ENCODE measurements around the gene BCL6B. TPM values are rescaled to one million over a fixed set of nuclear protein-coding genes. Genes with fewer than 3 reads are reported as not detected.

BCL6B gene
- total RNA-seq, 1 donor from 2014 or later: 59.9 TPM

DNA sequence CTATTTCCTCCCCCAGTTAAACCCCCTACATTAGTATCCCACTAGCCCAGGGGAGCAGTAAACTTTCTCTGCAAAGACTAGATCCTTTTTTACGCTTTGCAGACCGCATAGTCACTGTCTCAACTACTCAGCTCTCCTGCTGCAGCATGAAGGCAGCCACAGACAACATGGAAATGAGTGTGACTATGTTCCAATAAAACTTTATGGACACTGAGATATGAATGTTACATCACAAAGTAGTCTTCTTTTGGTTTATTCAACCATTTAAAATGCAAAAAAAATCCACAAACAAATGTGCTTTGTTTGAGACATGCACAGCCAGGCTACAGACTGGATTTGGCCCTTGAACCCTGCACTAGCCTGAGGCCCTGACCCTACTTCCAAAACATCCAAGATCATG, 12.3 kb upstream of the BCL6B start:
- no peak for DNase-seq (ENCODE audit: low read depth in 2 of 2)

DNA sequence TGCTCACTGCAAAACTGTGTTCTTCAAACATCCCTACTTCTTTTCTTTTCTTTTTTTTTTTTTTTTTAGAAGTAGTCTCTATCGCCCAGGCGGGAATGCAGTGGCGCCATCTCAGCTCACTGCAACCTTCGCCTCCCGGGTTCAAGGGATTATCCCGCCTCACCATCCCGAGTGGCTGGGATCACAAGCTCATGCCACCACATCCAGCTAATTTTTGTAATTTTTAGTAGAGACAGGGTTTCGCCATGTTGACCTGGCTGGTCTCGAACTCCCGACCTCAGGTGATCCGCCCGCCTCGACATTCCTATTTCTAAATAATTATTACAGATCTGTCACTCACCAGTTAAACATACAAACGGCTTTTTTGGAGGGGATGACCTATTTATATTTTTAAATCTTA, 11.4 kb upstream of the BCL6B start:
- DNase-seq (ENCODE audit: low read depth in 2 of 2): no peak

- no peak for DNase-seq (ENCODE audit: low read depth in 2 of 2)
Observed at GRCh38 chr17:7011942-7012254, 11.0 kb upstream of the BCL6B start.

DNA sequence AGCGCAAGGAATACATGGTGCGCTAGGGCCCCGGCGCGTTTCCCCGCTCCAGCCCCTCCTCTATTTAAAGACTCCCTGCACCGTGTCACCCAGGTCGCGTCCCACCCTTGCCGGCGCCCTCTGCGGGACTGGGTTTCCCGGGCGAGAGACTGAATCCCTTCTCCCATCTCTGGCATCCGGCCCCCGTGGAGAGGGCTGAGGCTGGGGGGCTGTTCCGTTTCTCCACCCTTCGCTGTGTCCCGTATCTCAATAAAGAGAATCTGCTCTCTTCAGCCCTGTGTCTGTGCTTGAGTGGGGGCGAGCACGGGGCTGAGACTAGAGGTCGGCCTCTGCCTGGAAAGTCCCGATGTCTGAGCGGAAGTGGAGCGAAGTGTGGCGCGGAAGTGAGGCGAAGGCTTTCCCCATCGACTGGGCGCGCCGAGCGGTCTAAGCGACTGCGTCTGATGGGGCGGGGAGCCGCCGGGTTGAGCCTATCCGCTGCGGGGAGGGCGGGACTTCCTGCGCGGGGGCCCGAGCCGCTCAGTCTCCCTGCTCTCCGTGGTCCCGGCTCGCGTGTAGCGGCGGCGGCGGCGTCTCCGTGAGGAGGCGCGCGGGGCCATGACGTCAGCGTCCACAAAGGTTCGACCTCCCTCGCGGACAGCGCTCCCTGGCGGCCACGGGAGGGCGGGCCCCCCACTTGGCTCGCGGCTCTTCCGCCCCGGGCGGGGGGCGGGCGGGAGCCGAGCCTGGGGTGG, 8.4 kb upstream of the BCL6B start:
- peak; percentile 99 for DNase-seq (ENCODE audit: low read depth in 2 of 2)

- peak; percentile 75 to 76 for DNase-seq (ENCODE audit: low read depth in 2 of 2)
Observed at GRCh38 chr17:7014995-7015958, 7.6 kb upstream of the BCL6B start.

DNA sequence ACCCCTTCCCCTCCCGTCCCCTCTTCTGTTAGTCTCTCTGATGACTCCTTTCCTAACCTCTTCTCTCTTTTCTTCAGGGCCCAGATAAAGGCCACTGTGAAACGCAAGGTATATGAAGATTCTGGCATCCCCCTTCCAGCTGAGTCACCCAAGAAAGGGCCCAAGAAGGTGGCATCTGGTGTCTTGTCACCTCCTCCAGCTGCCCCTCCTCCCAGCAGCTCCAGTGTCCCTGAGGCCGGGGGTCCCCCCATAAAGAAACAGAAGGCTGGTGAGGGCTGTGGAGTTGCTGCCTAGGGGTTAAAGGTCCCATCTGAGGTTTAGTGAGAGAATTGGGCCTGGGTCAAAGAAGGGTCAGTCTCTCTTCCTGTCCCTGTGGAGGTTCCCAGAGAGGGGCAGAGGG, 6.4 kb upstream of the BCL6B start:
- no peak for DNase-seq (ENCODE audit: low read depth in 2 of 2)

- no peak for DNase-seq (ENCODE audit: low read depth in 2 of 2)
Observed at GRCh38 chr17:7016886-7017826, 5.7 kb upstream of the BCL6B start.

GRCh38 chr17:7017827-7018200, 5.0 kb upstream of the BCL6B start:
- DNase-seq (ENCODE audit: low read depth in 2 of 2): no peak

DNA sequence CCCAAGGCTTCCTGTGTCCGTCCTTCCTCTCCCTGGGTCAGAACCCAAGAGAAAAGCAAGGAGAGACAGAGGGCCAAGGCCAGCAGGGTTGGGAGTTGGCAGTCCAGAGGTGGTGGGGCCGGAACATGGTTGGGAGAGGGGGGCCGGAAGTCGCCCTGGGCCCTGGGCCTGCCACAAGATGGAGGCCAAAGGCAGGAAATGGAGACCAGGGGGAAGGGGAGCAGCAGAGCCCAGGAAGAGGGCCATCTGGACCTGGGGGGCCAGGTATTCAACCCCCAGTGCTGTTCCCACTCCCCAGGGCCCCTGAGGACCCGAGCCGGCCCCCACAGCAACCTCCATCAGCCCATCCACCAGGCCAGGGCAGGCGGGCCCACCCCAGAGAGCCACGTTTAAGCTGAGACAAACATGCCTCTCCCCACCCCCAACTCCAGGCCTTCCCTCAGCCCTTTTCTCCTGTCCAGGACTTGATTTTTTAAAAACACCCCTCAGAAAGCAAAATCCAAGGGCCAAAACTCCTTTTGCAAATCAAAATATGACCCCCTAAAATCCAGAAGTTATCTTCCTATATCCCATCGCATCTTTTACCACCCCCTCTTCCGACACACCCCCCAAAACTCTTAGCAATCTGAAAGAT, 4.4 kb upstream of the BCL6B start:
- no peak for DNase-seq (ENCODE audit: low read depth in 2 of 2)

DNA sequence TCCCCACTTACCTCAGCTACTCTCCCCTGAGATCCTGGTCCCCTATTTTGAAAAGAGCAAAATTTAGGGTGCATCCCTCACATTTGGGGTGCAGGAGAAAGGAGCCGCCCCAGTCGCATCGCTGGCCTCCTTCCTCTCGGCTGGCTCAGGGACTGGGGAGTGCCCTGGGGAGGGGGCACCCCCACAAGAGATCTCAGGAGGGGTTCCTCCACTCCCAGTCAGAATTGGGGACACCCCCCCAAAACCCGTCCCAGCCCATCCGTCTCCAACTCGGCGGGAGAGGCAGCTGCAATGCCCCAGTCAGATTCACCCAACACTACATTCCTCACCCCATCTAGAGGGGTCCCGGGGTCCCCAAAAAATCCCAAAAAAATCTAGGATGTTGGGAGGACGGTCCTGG, 3.5 kb upstream of the BCL6B start:
- no peak for DNase-seq (ENCODE audit: low read depth in 2 of 2)

DNA sequence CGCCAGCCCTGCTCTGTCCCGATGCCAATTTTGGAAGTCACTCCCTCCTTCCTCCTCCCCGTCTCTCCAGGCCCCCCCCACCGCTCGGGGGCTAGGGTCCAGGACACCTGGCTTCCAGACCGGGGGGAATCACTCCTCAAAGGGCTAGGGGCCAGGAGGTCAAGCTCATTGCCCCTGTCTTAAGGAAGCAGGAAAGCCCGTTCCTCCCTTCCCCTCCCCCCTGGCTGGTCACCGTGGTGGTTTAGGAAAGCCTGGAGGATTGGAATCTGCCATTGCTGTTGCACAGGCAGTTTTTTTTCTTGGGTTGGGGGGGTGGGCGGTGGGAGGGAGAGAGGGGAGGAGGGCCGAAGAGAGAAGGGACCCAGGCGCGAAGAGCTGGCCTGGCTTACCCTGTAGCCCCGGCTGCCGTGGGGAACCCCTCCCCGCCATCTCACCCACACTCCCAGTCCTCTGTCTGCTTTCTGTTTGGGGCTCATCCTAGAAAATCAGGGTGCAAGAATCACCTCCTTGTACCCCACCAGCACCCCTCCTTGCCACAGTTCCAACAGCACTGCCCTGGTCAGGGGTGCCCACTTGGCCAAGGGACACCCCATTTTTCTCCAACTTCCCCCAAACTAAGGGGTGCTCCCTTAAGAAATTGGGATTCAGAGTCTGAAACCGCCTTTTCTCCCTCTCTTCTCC, 2.9 kb upstream of the BCL6B start:
- peak; percentile 42 to 53 for DNase-seq (ENCODE audit: low read depth in 2 of 2)

DNA sequence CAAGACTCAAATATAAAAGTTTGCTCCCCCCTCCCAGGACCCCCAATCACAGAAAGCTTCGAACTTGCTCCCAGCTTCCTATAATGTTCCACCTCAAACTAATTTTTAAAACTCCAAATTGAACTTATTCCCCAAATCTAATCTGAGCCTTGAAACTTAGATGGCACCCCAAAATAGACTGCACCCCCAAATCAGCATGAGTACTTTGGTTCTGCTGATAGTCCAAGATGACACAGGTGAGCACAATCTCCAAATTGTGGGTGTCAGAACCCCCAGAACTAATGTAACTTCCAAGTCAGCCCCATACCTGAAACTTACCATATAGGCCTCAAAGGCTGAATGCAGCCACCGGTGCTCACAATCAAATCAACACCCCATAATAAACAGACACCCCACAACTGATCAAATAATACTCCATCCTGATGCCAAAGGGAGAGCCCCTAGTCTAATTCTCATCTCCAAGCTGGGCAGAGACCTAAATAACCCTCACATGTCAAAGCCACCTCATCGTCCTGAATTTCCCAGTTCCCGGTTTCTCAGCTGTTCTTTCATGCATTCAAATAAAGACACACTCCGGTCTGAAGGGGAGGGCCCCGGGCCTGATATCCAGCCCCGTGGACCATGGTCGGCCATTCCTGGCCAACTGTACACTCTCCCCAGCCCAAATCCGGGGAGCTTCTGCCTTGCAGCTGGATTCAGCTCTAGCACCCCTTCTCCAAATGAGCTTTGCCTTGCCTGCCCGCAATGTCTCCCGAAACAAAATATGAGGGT, 1.8 kb upstream of the BCL6B start:
- peak; percentile 49 to 65 for DNase-seq (ENCODE audit: low read depth in 2 of 2)

GRCh38 chr17:7021993-7022778, 664 bp upstream of the BCL6B start:
- peak; percentile 96 to 98 for DNase-seq (ENCODE audit: low read depth in 2 of 2)

GRCh38 chr17:7023576-7024401, 939 bp downstream of the BCL6B start:
- peak; percentile 99 to 100 for DNase-seq (ENCODE audit: low read depth in 2 of 2)

DNA sequence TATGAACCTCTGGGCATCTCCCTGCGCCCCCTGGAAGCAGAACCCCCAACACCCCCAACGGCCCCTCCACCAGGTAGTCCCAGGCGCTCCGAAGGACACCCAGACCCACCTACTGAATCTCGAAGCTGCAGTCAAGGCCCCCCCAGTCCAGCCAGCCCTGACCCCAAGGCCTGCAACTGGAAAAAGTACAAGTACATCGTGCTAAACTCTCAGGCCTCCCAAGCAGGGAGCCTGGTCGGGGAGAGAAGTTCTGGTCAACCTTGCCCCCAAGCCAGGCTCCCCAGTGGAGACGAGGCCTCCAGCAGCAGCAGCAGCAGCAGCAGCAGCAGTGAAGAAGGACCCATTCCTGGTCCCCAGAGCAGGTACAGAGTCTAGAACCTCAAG, 1.5 kb downstream of the BCL6B start:
- no peak for DNase-seq (ENCODE audit: low read depth in 2 of 2)

- DNase-seq (ENCODE audit: low read depth in 2 of 2): no peak
Observed at GRCh38 chr17:7025245-7025644, 2.4 kb downstream of the BCL6B start.

GRCh38 chr17:7026471-7027115, 3.7 kb downstream of the BCL6B start:
- DNase-seq (ENCODE audit: low read depth in 2 of 2): no peak

DNA sequence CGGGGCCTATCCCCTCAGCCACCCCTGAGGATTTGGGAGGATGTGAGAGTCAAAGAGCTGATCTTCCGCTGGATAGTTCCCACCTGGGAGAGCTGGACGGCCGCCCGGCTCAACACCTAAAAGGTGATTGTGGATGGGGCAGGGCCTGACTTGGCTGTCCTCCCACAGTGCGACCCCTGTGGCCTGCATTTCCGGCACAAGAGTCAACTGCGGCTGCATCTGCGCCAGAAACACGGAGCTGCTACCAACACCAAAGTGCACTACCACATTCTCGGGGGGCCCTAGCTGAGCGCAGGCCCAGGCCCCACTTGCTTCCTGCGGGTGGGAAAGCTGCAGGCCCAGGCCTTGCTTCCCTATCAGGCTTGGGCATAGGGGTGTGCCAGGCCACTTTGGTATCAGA, 4.5 kb downstream of the BCL6B start:
- DNase-seq (ENCODE audit: low read depth in 2 of 2): peak; percentile 33 to 55

Measured in lung microvascular endothelial cell (primary cell).